Nephron (organoid): ENCODE data around the gene HS6ST2.

ENCODE experiments used
- H3K27ac Mint-ChIP-seq, 3 experiments: 2 replicates each; pipeline ENCODE4 v1.8.0; 2020; ENCODE audit warnings: mixed read lengths in 3 of 3, mild to moderate bottlenecking in 2 of 3, moderate library complexity in 1 of 3
- H3K27me3 Mint-ChIP-seq: 2 replicates; pipeline ENCODE4 v1.8.0; 2021; ENCODE audit warnings: low read depth, mild to moderate bottlenecking, moderate library complexity, mixed read lengths
- H3K36me3 Mint-ChIP-seq: 2 replicates; pipeline ENCODE4 v1.8.0; 2020; ENCODE audit warnings: low read depth, mixed read lengths
- H3K4me1 Mint-ChIP-seq: 2 replicates; pipeline ENCODE4 v1.8.0; 2020; ENCODE audit warnings: mixed read lengths
- H3K4me3 Mint-ChIP-seq, 3 experiments: 2 replicates each; pipeline ENCODE4 v1.8.0; 2020; ENCODE audit warnings: mild to moderate bottlenecking in 3 of 3, mixed read lengths in 3 of 3, moderate library complexity in 2 of 3
- H3K9me3 Mint-ChIP-seq: 2 replicates; pipeline ENCODE4 v1.8.0; 2020; ENCODE audit warnings: mixed read lengths
- CTCF ChIP-seq, 3 experiments: fragments of 200-600 bp; sonication (generic); IDR thresholded peaks; one replicate each; pipeline ENCODE4 v1.5.0; 2021; ENCODE audit warnings: antibody characterized with exemption in 3 of 3; ENCODE audit not compliant: unreplicated experiment in 3 of 3

HS6ST2 gene

GRCh38 chrX:132763528-132763927 lies 194.9 kb downstream of the HS6ST2 start:
- Mint-ChIP-seq H3K27ac (no peak overlapping the region), H3K4me3 (no peak overlapping the region), H3K4me1 (peaks cover 46% of the 10 kb centered on the region), H3K27me3 (no peaks in the 10 kb centered on the region), H3K36me3 (no peaks in the 10 kb centered on the region), H3K9me3 (no peaks in the 10 kb centered on the region)
- TF ChIP-seq CTCF (IDR thresholded peaks at IDR 0.05; ENCODE audit: unreplicated experiment in 3 of 3): no peak

- Mint-ChIP-seq H3K4me1 (peaks cover 57% of the 10 kb centered on the region), H3K9me3 (no peaks in the 10 kb centered on the region), H3K27me3 (no peaks in the 10 kb centered on the region), H3K36me3 (no peaks in the 10 kb centered on the region), H3K4me3 (peak overlapping the region in 2 of 3 experiments; percentile 60 to 61), H3K27ac (peak overlapping the region; percentile 55 to 77 (median 55))
- no peak for TF ChIP-seq CTCF (IDR thresholded peaks at IDR 0.05; ENCODE audit: unreplicated experiment in 3 of 3)
Measured at GRCh38 chrX:132758759-132759158, 199.7 kb downstream of the HS6ST2 start.

GRCh38 chrX:132757066-132757623 lies 201.3 kb downstream of the HS6ST2 start:
- Mint-ChIP-seq H3K27me3 (no peaks in the 10 kb centered on the region), H3K4me3 (peak overlapping the region in 2 of 3 experiments; percentile 18 to 69), H3K27ac (peak overlapping the region in 1 of 3 experiments; percentile 0), H3K4me1 (peaks cover 66% of the 10 kb centered on the region), H3K9me3 (no peaks in the 10 kb centered on the region), H3K36me3 (no peaks in the 10 kb centered on the region)
- no peak for TF ChIP-seq CTCF (IDR thresholded peaks at IDR 0.05; ENCODE audit: unreplicated experiment in 3 of 3)

- Mint-ChIP-seq H3K36me3 (no peaks in the 10 kb centered on the region), H3K27me3 (no peaks in the 10 kb centered on the region), H3K4me3 (no peak overlapping the region), H3K4me1 (peaks cover 71% of the 10 kb centered on the region), H3K9me3 (no peaks in the 10 kb centered on the region), H3K27ac (peak overlapping the region in 2 of 3 experiments; percentile 0 to 22)
- TF ChIP-seq CTCF (IDR thresholded peaks at IDR 0.05; ENCODE audit: unreplicated experiment in 3 of 3): no peak
Measured at GRCh38 chrX:132756439-132756838, 202.0 kb downstream of the HS6ST2 start.

- no peaks in the 10 kb centered on the region for H3K27me3 Mint-ChIP-seq
- H3K4me3 Mint-ChIP-seq: peak overlapping the region in 1 of 3 experiments; percentile 54
- no peaks in the 10 kb centered on the region for H3K9me3 Mint-ChIP-seq
- no peaks in the 10 kb centered on the region for H3K36me3 Mint-ChIP-seq
- TF ChIP-seq CTCF (IDR thresholded peaks at IDR 0.05; ENCODE audit: unreplicated experiment in 3 of 3): no peak
- peaks cover 65% of the 10 kb centered on the region for H3K4me1 Mint-ChIP-seq
- peak overlapping the region; percentile 79 to 86 (median 84) for H3K27ac Mint-ChIP-seq
Measured at GRCh38 chrX:132751063-132751690, 207.3 kb downstream of the HS6ST2 start.
